ENCODE data around the gene TNFRSF12A. TPM values are rescaled to one million over a fixed set of nuclear protein-coding genes. Genes with fewer than 3 reads are reported as not detected.

Gene TNFRSF12A
- total and polyA plus RNA-seq, 10 of the 15 experiments (the other 5 are each of a cell fraction or from before 2014, with no cell fraction given) = 0.35 to 1.7 (median 1.2) TPM; not detected in 2

DNA sequence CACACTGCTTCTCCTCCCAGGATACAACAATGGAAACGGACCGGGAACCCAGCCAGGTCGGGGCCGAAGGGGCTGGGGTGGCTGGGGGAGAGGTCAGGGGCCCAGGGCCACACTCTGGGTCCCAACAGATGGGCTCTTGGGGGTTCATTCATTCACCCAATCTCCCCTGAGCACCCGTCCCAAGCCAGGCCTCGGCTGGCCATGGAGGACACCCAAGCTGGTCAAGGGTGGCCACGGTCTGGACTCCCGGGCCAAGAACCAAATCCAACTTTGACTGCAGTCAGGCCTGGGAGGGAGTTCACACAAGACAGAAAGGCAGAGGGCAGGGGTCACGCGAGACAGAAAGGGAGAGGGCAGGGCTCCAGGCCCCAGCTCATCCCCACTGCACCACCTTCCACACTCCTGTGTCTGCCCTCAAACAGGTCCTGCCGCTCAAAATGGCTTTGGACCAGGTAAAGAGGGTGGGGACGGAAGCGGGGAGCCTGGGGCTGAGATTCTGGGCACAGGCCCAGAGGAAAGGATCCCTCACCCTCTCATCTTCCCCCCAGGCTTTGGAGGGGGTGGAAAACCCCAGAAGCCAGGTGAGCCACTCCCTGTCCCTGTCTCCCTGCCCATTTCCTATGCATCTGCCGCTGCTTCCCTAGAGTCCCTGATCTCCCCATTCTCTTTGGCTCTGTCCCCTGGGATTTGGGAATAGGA is 27.6 kb upstream of the TNFRSF12A start:
- RAD21 ChIA-PET (ENCODE audit: unreplicated experiment) = no interaction called here
- H2AFZ ChIP-seq (ENCODE audit: control insufficient read depth, low read depth, low read length) = no peak overlapping the region
- no peak overlapping the region for H3K4me2 ChIP-seq (ENCODE audit: control insufficient read depth, insufficient read depth)
- no peaks in the 10 kb centered on the region for H3K79me2 ChIP-seq (ENCODE audit: control insufficient read depth, insufficient read depth, low read length)
- no peaks in the 10 kb centered on the region for H3K36me3 ChIP-seq (ENCODE audit: control insufficient read depth in 2 of 2, insufficient read depth in 2 of 2, low read length in 1 of 2)
- DNase-seq (ENCODE audit: low read depth, low spot score) (no peak), FAIRE-seq (no peak), ATAC-seq (no peak)
- CTCF ChIA-PET = no interaction called here
- in situ Hi-C loops (cut with MboI) (no loop called here), intact Hi-C loops (cut with micrococcal nuclease; ENCODE audit: unreplicated experiment) (no loop called here)
- POLR2A ChIA-PET = no interaction called here
- no peaks in the 10 kb centered on the region for H3K4me1 ChIP-seq (ENCODE audit: control insufficient read depth, insufficient read depth, low read length)
- H3K9ac ChIP-seq (ENCODE audit: control insufficient read depth, insufficient read depth, low read length) = no peak overlapping the region
- no peak overlapping the region for H3K27ac ChIP-seq (ENCODE audit: control insufficient read depth, insufficient read depth)
- WGBS (ENCODE audit: insufficient coverage, insufficient replicate concordance, low lambda C conversion rate, missing lambda C conversion rate) = 45% methylated on average over 13 of the region's 14 CpGs
- SMC1A ChIA-PET (ENCODE audit: uncharacterized antibody, unreplicated experiment) = no interaction called here
- no peak overlapping the region for H3K4me3 ChIP-seq
- TF ChIP-seq ESRRA (IDR thresholded peaks at IDR 0.05; ENCODE audit: low read length) = no peak
- TF ChIP-seq, protein P1, sequence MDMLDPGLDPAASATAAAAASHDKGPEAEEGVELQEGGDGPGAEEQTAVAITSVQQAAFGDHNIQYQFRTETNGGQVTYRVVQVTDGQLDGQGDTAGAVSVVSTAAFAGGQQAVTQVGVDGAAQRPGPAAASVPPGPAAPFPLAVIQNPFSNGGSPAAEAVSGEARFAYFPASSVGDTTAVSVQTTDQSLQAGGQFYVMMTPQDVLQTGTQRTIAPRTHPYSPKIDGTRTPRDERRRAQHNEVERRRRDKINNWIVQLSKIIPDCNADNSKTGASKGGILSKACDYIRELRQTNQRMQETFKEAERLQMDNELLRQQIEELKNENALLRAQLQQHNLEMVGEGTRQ (IDR thresholded peaks at IDR 0.05; ENCODE audit: borderline replicate concordance, low read depth, low read length) = no peak
- TF ChIP-seq NFYA (IDR thresholded peaks at IDR 0.05; ENCODE audit: borderline replicate concordance, low read depth, low read length) = no peak
- TF ChIP-seq KLF5 (IDR thresholded peaks at IDR 0.05; ENCODE audit: partially characterized antibody) = no peak
- no peak for TF ChIP-seq LARP7 (IDR thresholded peaks at IDR 0.05)
- no peak for TF ChIP-seq FOS (IDR thresholded peaks at IDR 0.05; ENCODE audit: borderline replicate concordance, extremely low read depth, insufficient read length)
- TF ChIP-seq SREBF1 (IDR thresholded peaks at IDR 0.05; ENCODE audit: low read length) = no peak
- TF ChIP-seq CBFB (IDR thresholded peaks at IDR 0.05; ENCODE audit: low read depth) = no peak
- TF ChIP-seq, protein P2, sequence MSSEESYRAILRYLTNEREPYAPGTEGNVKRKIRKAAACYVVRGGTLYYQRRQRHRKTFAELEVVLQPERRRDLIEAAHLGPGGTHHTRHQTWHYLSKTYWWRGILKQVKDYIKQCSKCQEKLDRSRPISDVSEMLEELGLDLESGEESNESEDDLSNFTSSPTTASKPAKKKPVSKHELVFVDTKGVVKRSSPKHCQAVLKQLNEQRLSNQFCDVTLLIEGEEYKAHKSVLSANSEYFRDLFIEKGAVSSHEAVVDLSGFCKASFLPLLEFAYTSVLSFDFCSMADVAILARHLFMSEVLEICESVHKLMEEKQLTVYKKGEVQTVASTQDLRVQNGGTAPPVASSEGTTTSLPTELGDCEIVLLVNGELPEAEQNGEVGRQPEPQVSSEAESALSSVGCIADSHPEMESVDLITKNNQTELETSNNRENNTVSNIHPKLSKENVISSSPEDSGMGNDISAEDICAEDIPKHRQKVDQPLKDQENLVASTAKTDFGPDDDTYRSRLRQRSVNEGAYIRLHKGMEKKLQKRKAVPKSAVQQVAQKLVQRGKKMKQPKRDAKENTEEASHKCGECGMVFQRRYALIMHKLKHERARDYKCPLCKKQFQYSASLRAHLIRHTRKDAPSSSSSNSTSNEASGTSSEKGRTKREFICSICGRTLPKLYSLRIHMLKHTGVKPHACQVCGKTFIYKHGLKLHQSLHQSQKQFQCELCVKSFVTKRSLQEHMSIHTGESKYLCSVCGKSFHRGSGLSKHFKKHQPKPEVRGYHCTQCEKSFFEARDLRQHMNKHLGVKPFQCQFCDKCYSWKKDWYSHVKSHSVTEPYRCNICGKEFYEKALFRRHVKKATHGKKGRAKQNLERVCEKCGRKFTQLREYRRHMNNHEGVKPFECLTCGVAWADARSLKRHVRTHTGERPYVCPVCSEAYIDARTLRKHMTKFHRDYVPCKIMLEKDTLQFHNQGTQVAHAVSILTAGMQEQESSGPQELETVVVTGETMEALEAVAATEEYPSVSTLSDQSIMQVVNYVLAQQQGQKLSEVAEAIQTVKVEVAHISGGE (CRISPR knock-in tag; IDR thresholded peaks at IDR 0.05) = no peak
- TF ChIP-seq SIN3A (IDR thresholded peaks at IDR 0.05; ENCODE audit: low read depth, low read length) = no peak
- TF ChIP-seq TCF3 (IDR thresholded peaks at IDR 0.05; ENCODE audit: borderline replicate concordance, insufficient read depth, low read depth, low read length) = no peak
- TF ChIP-seq HDAC2 (IDR thresholded peaks at IDR 0.05) = no peak
- TF ChIP-seq STAT1 (conservative IDR thresholded peaks at IDR 0.05) = no peak
- TF ChIP-seq POLR2A (IDR thresholded peaks at IDR 0.05; ENCODE audit: low read depth, low read length) = no peak
- no peak for TF ChIP-seq ZZZ3 (IDR thresholded peaks at IDR 0.05; ENCODE audit: control insufficient read depth, insufficient read length, low read depth)
- TF ChIP-seq BACH1 (IDR thresholded peaks at IDR 0.05; ENCODE audit: borderline replicate concordance) = no peak
- no peak for TF ChIP-seq YY1 (IDR thresholded peaks at IDR 0.05; ENCODE audit: low read depth, low read length)
- H3K27me3 ChIP-seq (replicated peaks in 1 of 2; ENCODE audit: control insufficient read depth in 2 of 2, insufficient read depth in 2 of 2, low read length in 1 of 2) = peaks cover 2 to 9% of the 10 kb centered on the region in 2 experiments; a peak in 2 of 4 replicates
- H4K20me1 ChIP-seq (ENCODE audit: control insufficient read depth, insufficient read depth) = no peaks in the 10 kb centered on the region
- H3K9me3 ChIP-seq (replicated peaks; ENCODE audit: control insufficient read depth, insufficient read depth, low read length) = no peaks in the 10 kb centered on the region
- BruUV-seq (replicated peaks) = no TSS peak
